Measurements from ENCODE around the gene MTMR11.

- TF ChIP-seq CTCF (IDR thresholded peaks at IDR 0.05; ENCODE audit: low read length) (no peak), EZH2 (optimal IDR thresholded peaks at IDR 0.05; ENCODE audit: low read depth, low read length) (no peak)
These were observed 6.8 kb downstream of the MTMR11 start for GRCh38 chr1:149929856-149930255.

All from MM.1S (cell line).